Osteoblast (primary cell): ENCODE data around the gene TPST2. TPM values are rescaled to one million over a fixed set of nuclear protein-coding genes. Genes with fewer than 3 reads are reported as not detected.

ENCODE experiments used
- DNase-seq: peaks from one replicate; pipeline ENCODE4 v3.0.0; 2011; ENCODE audit warnings: low spot score, mixed read lengths; ENCODE audit not compliant: insufficient read length; ENCODE audit errors: missing footprints
- H2AFZ ChIP-seq: 2 replicates; pipeline ENCODE4 v1.6.0; 2011; ENCODE audit warnings: mild to moderate bottlenecking, low read length
- H3K27ac ChIP-seq: 2 replicates; pipeline ENCODE4 v1.5.1; 2011; ENCODE audit warnings: mild to moderate bottlenecking, low read depth, low read length, moderate library complexity
- H3K27me3 ChIP-seq: 2 replicates; pipeline ENCODE4 v1.6.0; 2012; ENCODE audit warnings: mild to moderate bottlenecking, control low read depth, inconsistent platforms, low read length, moderate library complexity; ENCODE audit not compliant: insufficient read depth
- H3K36me3 ChIP-seq: 2 replicates; pipeline ENCODE4 v1.5.1; 2011; ENCODE audit warnings: mild to moderate bottlenecking, low read length, control low read depth, moderate library complexity; ENCODE audit not compliant: insufficient read depth
- H3K4me1 ChIP-seq: 2 replicates; pipeline ENCODE4 v1.5.1; 2011; ENCODE audit warnings: mild to moderate bottlenecking, low read length, control low read depth, moderate library complexity; ENCODE audit not compliant: insufficient read depth
- H3K4me2 ChIP-seq: 2 replicates; pipeline ENCODE4 v1.6.0; 2011; ENCODE audit warnings: mild to moderate bottlenecking, low read length; ENCODE audit not compliant: insufficient read depth
- H3K4me3 ChIP-seq: fragments of 200-600 bp; sonication (generic); 3 replicates; pipeline ENCODE4 v1.5.1; 2012; ENCODE audit warnings: mild to moderate bottlenecking, low read length, inconsistent platforms; ENCODE audit not compliant: insufficient read depth
- H3K79me2 ChIP-seq: 2 replicates; pipeline ENCODE4 v1.6.0; 2012; ENCODE audit warnings: mild to moderate bottlenecking, low read length, control low read depth, inconsistent platforms; ENCODE audit not compliant: insufficient read depth
- H3K9me3 ChIP-seq: 2 replicates; pipeline ENCODE4 v1.5.1; 2011; ENCODE audit warnings: low read depth, low read length, control low read depth
- H4K20me1 ChIP-seq: 2 replicates; pipeline ENCODE4 v1.6.0; 2012; ENCODE audit warnings: mild to moderate bottlenecking, low read length, control low read depth; ENCODE audit not compliant: insufficient read depth
- total RNA-seq: library from RNA; depleted of rRNA; stranded (reverse); fragments of >200 nt; gene quantifications from 2 replicates; pipeline ENCODE4 v1.2.3, GENCODE V29; 2012
- TF ChIP-seq, protein P1 (sequence below): IDR thresholded peaks from 2 replicates; pipeline ENCODE4 v1.5.1; 2011; ENCODE audit warnings: mild to moderate bottlenecking, low read depth, low read length, moderate library complexity; ENCODE audit errors: extremely low read depth

The TPST2 gene
- total RNA-seq, 1 donor: 98.4 TPM

DNA sequence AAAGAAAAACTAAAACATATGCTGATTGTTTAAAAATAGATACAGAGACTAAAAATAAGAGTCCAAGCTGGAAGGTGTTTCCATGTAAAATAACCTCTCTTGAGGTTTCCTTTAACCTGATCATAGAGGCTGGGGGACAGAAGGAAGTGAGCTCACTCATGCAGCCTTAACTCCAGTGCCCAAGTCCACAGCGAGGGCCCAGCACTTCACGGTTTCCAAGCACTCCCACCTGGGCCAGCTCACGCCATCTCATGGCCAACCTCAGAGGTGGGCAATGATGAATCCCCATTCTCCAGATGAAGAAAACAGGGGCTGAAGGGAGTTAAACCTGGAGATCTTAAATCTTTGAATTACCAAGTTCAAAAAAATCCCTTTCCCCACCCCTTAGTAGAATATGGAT, 62.8 kb downstream of the TPST2 start:
- peaks cover 8% of the 10 kb centered on the region for H3K4me1 ChIP-seq
- no peak overlapping the region for H3K4me3 ChIP-seq
- H3K27ac ChIP-seq: no peak overlapping the region
- no peak overlapping the region for H2AFZ ChIP-seq
- no peak overlapping the region for H3K4me2 ChIP-seq
- TF ChIP-seq, protein P1, sequence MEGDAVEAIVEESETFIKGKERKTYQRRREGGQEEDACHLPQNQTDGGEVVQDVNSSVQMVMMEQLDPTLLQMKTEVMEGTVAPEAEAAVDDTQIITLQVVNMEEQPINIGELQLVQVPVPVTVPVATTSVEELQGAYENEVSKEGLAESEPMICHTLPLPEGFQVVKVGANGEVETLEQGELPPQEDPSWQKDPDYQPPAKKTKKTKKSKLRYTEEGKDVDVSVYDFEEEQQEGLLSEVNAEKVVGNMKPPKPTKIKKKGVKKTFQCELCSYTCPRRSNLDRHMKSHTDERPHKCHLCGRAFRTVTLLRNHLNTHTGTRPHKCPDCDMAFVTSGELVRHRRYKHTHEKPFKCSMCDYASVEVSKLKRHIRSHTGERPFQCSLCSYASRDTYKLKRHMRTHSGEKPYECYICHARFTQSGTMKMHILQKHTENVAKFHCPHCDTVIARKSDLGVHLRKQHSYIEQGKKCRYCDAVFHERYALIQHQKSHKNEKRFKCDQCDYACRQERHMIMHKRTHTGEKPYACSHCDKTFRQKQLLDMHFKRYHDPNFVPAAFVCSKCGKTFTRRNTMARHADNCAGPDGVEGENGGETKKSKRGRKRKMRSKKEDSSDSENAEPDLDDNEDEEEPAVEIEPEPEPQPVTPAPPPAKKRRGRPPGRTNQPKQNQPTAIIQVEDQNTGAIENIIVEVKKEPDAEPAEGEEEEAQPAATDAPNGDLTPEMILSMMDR: no peak
- H4K20me1 ChIP-seq: no peaks in the 10 kb centered on the region
- H3K27me3 ChIP-seq: no peaks in the 10 kb centered on the region
- no peak for DNase-seq
- H3K36me3 ChIP-seq: peaks cover 77% of the 10 kb centered on the region
- H3K79me2 ChIP-seq: no peaks in the 10 kb centered on the region
- no peaks in the 10 kb centered on the region for H3K9me3 ChIP-seq

DNA sequence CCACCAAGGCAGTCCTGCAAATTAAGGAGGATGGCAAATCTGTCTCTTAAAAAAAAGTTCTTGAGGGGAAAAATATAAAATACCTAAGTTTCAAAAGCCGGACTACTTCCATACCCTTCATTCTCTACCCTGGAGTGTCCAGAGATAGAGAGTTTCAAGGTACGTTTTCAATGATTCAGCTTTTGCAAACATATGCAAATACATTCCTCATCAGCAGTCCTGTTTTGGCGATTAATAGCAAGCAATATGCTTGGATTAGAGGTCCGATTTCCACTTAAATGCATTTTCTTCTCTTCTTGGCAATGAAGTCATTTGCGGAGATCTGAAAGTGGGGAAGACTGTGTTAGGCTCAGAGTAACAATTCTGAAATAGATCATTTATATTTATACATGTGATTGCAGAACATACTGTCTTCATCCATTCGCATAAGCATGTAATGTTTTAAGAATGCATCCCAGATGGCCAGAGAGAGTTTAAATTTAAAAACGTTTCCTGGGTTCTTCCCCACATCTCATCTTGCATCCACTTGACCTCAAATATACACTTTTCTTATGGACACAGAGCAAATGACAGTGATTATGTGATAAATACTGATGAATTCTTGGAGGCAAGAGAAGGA, 63.9 kb downstream of the TPST2 start:
- DNase-seq: no peak
- Histone ChIP-seq H3K27me3 (no peaks in the 10 kb centered on the region), H3K4me2 (no peak overlapping the region)

DNA sequence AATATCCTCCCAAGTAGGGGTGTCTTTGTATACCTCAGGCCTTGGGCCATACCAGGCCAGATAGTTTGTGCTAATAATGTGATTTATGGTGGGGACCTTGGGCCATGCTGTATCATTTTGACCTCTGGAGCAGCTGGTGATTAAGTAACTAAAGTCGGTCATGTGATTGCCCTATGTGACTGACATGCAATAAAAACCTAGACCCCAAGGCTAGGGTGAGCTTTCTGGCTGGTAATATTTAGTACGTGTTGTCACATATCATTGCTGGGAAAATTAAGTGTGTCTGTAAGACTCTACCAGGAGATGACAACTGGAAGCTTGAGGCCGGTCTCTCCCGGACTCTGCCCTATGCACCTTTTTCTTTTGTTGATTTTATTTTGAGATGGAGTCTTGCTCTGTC, 65.1 kb downstream of the TPST2 start:
- Histone ChIP-seq H3K27me3 (no peaks in the 10 kb centered on the region), H3K4me2 (no peak overlapping the region), H2AFZ (no peak overlapping the region)

More for the DNA sequence above, 63.9 kb downstream of the TPST2 start:
- no peak overlapping the region for H3K27ac ChIP-seq
- no peaks in the 10 kb centered on the region for H3K79me2 ChIP-seq
- H3K4me1 ChIP-seq: peaks cover 8% of the 10 kb centered on the region
- no peaks in the 10 kb centered on the region for H4K20me1 ChIP-seq
- no peak overlapping the region for H2AFZ ChIP-seq
- no peaks in the 10 kb centered on the region for H3K9me3 ChIP-seq
- TF ChIP-seq, protein P1: no peak
- no peak overlapping the region for H3K4me3 ChIP-seq
- peaks cover 69% of the 10 kb centered on the region for H3K36me3 ChIP-seq

DNA sequence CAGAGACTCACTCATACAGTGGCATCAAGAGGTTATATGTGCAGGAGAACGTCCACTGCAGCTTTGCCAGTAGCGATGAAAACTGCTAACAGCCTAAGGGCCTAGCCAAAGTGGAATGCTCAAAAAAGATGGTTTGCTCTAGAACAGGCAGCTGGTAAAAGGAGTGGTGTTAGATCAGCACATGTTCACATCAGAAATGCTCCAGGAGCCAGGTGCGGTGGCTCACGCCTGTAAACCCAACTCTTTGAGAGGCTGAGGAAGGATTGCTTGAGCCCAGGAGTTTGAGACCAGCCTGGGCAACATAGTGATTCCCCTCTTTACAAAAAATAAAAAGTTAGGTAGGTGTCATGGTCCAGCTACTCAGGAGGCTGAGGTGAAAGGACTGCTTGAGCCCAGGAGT, 67.3 kb downstream of the TPST2 start:
- no peaks in the 10 kb centered on the region for H3K9me3 ChIP-seq
- peaks cover 46% of the 10 kb centered on the region for H3K36me3 ChIP-seq
- no peak for DNase-seq
- no peaks in the 10 kb centered on the region for H3K4me1 ChIP-seq
- H2AFZ ChIP-seq: no peak overlapping the region
- no peaks in the 10 kb centered on the region for H3K79me2 ChIP-seq
- no peaks in the 10 kb centered on the region for H4K20me1 ChIP-seq
- no peak overlapping the region for H3K4me2 ChIP-seq
- H3K27ac ChIP-seq: no peak overlapping the region
- TF ChIP-seq, protein P1: no peak
- no peak overlapping the region for H3K4me3 ChIP-seq
- no peaks in the 10 kb centered on the region for H3K27me3 ChIP-seq

More for the DNA sequence above, 65.1 kb downstream of the TPST2 start:
- Histone ChIP-seq H3K9me3 (no peaks in the 10 kb centered on the region), H3K79me2 (no peaks in the 10 kb centered on the region), H3K4me1 (peaks cover 6% of the 10 kb centered on the region), H3K27ac (no peak overlapping the region), H4K20me1 (no peaks in the 10 kb centered on the region), H3K4me3 (no peak overlapping the region), H3K36me3 (peaks cover 60% of the 10 kb centered on the region)
- no peak for DNase-seq
- TF ChIP-seq, protein P1: no peak
